ENCODE measurements around the gene EYS. TPM values are rescaled to one million over a fixed set of nuclear protein-coding genes. Genes with fewer than 3 reads are reported as not detected.

EYS gene
- total and polyA plus RNA-seq, 2 of the 13 experiments (the other 11 are each of a cell fraction or from before 2014, with no cell fraction given): 0.04 to 0.07 TPM

DNA sequence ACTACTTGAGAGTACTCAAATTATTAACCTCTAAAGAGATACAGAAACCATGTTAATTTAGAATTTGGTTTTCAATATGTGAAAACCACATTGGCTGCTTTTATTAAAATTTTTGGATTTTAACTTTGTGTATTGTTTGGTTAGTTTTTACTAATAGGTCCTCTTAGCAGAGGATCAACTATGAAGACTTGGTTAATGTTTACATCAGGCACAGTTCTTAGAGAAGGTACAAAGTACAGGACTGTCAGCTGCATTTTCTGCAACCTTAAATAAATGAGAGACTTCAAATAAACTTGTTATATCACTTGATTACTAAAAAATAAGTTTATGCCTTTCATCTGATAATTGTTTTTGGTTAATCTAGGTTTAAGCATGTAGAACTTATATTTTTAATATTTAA is 1982.3 kb downstream of the EYS start (continued):
- TF ChIP-seq EED (CRISPR knock-in tag; IDR thresholded peaks at IDR 0.05): no peak
- TF ChIP-seq, protein P1, sequence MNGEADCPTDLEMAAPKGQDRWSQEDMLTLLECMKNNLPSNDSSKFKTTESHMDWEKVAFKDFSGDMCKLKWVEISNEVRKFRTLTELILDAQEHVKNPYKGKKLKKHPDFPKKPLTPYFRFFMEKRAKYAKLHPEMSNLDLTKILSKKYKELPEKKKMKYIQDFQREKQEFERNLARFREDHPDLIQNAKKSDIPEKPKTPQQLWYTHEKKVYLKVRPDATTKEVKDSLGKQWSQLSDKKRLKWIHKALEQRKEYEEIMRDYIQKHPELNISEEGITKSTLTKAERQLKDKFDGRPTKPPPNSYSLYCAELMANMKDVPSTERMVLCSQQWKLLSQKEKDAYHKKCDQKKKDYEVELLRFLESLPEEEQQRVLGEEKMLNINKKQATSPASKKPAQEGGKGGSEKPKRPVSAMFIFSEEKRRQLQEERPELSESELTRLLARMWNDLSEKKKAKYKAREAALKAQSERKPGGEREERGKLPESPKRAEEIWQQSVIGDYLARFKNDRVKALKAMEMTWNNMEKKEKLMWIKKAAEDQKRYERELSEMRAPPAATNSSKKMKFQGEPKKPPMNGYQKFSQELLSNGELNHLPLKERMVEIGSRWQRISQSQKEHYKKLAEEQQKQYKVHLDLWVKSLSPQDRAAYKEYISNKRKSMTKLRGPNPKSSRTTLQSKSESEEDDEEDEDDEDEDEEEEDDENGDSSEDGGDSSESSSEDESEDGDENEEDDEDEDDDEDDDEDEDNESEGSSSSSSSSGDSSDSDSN (CRISPR knock-in tag; IDR thresholded peaks at IDR 0.05): no peak
- no peak for TF ChIP-seq ZNF17 (CRISPR knock-in tag; IDR thresholded peaks at IDR 0.05)
- no peak for TF ChIP-seq SP5 (CRISPR knock-in tag; IDR thresholded peaks at IDR 0.05; ENCODE audit: borderline replicate concordance, low read depth)
- TF ChIP-seq ZNF672 (CRISPR knock-in tag; IDR thresholded peaks at IDR 0.05): no peak
- no peak for TF ChIP-seq NAIF1 (CRISPR knock-in tag; IDR thresholded peaks at IDR 0.05; ENCODE audit: borderline replicate concordance)
- TF ChIP-seq HNF4G (IDR thresholded peaks at IDR 0.05; ENCODE audit: borderline replicate concordance, low read depth, low read length): peak; percentile 78; the same call in 1 of the 2 replicates
- no peak for TF ChIP-seq HNF4G (CRISPR knock-in tag; IDR thresholded peaks at IDR 0.05; ENCODE audit: borderline replicate concordance, low read depth)
- no peak for TF ChIP-seq NFKB2 (CRISPR knock-in tag; IDR thresholded peaks at IDR 0.05; ENCODE audit: borderline replicate concordance)
- no peak for TF ChIP-seq NR1H2 (CRISPR knock-in tag; IDR thresholded peaks at IDR 0.05; ENCODE audit: borderline replicate concordance, low read depth)
- TF ChIP-seq KDM6A (CRISPR knock-in tag; IDR thresholded peaks at IDR 0.05; ENCODE audit: low read depth): peak; percentile 70
- TF ChIP-seq, protein P2, sequence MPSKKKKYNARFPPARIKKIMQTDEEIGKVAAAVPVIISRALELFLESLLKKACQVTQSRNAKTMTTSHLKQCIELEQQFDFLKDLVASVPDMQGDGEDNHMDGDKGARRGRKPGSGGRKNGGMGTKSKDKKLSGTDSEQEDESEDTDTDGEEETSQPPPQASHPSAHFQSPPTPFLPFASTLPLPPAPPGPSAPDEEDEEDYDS (CRISPR knock-in tag; IDR thresholded peaks at IDR 0.05): no peak
- no peak for TF ChIP-seq CCAR2 (optimal IDR thresholded peaks at IDR 0.05; ENCODE audit: low read depth, low read length)
- TF ChIP-seq SPEN (CRISPR knock-in tag; IDR thresholded peaks at IDR 0.05; ENCODE audit: low read depth): no peak
- TF ChIP-seq ZNF496 (CRISPR knock-in tag; IDR thresholded peaks at IDR 0.05; ENCODE audit: insufficient replicate concordance): no peak
- no peak for TF ChIP-seq ZNF605 (CRISPR knock-in tag; IDR thresholded peaks at IDR 0.05)
- peak; percentile 40; the same call in 1 of the 2 replicates for TF ChIP-seq CREM (IDR thresholded peaks at IDR 0.05)
- TF ChIP-seq CREM (CRISPR knock-in tag; IDR thresholded peaks at IDR 0.05): no peak
- no peak for TF ChIP-seq POLR2AphosphoS5 (IDR thresholded peaks at IDR 0.05; ENCODE audit: low read depth, low read length)
- TF ChIP-seq, protein P3, sequence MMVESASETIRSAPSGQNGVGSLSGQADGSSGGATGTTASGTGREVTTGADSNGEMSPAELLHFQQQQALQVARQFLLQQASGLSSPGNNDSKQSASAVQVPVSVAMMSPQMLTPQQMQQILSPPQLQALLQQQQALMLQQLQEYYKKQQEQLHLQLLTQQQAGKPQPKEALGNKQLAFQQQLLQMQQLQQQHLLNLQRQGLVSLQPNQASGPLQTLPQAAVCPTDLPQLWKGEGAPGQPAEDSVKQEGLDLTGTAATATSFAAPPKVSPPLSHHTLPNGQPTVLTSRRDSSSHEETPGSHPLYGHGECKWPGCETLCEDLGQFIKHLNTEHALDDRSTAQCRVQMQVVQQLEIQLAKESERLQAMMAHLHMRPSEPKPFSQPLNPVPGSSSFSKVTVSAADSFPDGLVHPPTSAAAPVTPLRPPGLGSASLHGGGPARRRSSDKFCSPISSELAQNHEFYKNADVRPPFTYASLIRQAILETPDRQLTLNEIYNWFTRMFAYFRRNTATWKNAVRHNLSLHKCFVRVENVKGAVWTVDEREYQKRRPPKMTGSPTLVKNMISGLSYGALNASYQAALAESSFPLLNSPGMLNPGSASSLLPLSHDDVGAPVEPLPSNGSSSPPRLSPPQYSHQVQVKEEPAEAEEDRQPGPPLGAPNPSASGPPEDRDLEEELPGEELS (CRISPR knock-in tag; IDR thresholded peaks at IDR 0.05): no peak
- no peak for TF ChIP-seq ZNF776 (CRISPR knock-in tag; IDR thresholded peaks at IDR 0.05)
- peak in 1 of 2 experiments; percentile 41; a peak in 1 of 4 replicates for TF ChIP-seq NR2F1 (CRISPR knock-in tag; IDR thresholded peaks at IDR 0.05)
- TF ChIP-seq, protein P4, sequence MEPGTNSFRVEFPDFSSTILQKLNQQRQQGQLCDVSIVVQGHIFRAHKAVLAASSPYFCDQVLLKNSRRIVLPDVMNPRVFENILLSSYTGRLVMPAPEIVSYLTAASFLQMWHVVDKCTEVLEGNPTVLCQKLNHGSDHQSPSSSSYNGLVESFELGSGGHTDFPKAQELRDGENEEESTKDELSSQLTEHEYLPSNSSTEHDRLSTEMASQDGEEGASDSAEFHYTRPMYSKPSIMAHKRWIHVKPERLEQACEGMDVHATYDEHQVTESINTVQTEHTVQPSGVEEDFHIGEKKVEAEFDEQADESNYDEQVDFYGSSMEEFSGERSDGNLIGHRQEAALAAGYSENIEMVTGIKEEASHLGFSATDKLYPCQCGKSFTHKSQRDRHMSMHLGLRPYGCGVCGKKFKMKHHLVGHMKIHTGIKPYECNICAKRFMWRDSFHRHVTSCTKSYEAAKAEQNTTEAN (CRISPR knock-in tag; conservative IDR thresholded peaks at IDR 0.05): no peak
- TF ChIP-seq FOXP1 (IDR thresholded peaks at IDR 0.05): no peak
- peak; percentile 19; the same call in 1 of the 2 replicates for TF ChIP-seq FOXP1 (CRISPR knock-in tag; IDR thresholded peaks at IDR 0.05)
- TF ChIP-seq FOXK2 (IDR thresholded peaks at IDR 0.05): no peak
- TF ChIP-seq GATAD2A (CRISPR knock-in tag; IDR thresholded peaks at IDR 0.05): peak; percentile 48; the same call in 1 of the 2 replicates
- TF ChIP-seq NFIC (IDR thresholded peaks at IDR 0.05; ENCODE audit: low read length): peak; percentile 30; the same call in 1 of the 2 replicates
- TF ChIP-seq KMT2A (CRISPR knock-in tag; IDR thresholded peaks at IDR 0.05): no peak
- no peak for TF ChIP-seq SP2 (CRISPR knock-in tag; IDR thresholded peaks at IDR 0.05)

Data from HepG2 (cell line).